ENCODE data around the gene ZNF460. TPM values are rescaled to one million over a fixed set of nuclear protein-coding genes. Genes with fewer than 3 reads are reported as not detected.

The ZNF460 gene
- total and polyA plus RNA-seq, 12 donors, result 0.42 to 50.3 (median 38.0) TPM

DNA sequence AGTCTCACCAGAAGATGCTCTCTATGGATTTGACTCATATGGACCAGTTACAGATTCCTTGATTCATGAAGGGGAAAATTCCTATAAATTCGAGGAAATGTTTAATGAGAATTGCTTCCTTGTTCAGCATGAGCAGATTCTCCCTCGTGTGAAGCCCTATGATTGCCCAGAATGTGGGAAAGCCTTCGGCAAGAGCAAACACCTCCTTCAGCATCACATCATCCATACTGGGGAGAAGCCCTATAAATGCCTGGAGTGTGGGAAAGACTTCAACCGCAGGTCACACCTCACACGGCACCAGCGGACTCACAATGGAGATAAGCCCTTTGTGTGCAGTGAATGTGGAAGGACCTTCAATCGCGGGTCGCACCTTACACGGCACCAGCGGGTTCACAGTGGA lies 10.7 kb downstream of the ZNF460 start:
- Histone ChIP-seq H3K36me3 (peaks cover 13 to 100% (median 81%) of the 10 kb centered on the region in 9 donors), H3K27ac (no peak overlapping the region), H3K4me3 (no peak overlapping the region), H3K27me3 (no peaks in the 10 kb centered on the region), H3K4me1 (peaks cover 0 to 1% (median 0%) of the 10 kb centered on the region in 9 donors), H3K9me3 (peaks cover 0 to 66% (median 0%) of the 10 kb centered on the region in 11 donors)
- DNase-seq (no peak), ATAC-seq (no peak)
- TF ChIP-seq, protein P1, sequence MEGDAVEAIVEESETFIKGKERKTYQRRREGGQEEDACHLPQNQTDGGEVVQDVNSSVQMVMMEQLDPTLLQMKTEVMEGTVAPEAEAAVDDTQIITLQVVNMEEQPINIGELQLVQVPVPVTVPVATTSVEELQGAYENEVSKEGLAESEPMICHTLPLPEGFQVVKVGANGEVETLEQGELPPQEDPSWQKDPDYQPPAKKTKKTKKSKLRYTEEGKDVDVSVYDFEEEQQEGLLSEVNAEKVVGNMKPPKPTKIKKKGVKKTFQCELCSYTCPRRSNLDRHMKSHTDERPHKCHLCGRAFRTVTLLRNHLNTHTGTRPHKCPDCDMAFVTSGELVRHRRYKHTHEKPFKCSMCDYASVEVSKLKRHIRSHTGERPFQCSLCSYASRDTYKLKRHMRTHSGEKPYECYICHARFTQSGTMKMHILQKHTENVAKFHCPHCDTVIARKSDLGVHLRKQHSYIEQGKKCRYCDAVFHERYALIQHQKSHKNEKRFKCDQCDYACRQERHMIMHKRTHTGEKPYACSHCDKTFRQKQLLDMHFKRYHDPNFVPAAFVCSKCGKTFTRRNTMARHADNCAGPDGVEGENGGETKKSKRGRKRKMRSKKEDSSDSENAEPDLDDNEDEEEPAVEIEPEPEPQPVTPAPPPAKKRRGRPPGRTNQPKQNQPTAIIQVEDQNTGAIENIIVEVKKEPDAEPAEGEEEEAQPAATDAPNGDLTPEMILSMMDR (IDR thresholded peaks at IDR 0.05), result no peak
- intact Hi-C loops (cut with DNase I), result no loop called here
- WGBS, 2 donors, result 94 to 95% methylated on average over 11 of the region's 11 CpGs

- 87 to 88% methylated on average over 1 of the region's 1 CpG for WGBS, 2 donors
- H3K36me3 ChIP-seq, result peaks cover 13 to 100% (median 78%) of the 10 kb centered on the region in 9 donors
- H3K4me1 ChIP-seq, result peaks cover 0 to 3% (median 0%) of the 10 kb centered on the region in 9 donors
- TF ChIP-seq, protein P1 (IDR thresholded peaks at IDR 0.05), result no peak
- H3K4me3 ChIP-seq, result no peak overlapping the region
- H3K27me3 ChIP-seq, result no peaks in the 10 kb centered on the region
- intact Hi-C loops (cut with DNase I), result no loop called here
- H3K9me3 ChIP-seq, result peaks cover 0 to 66% (median 0%) of the 10 kb centered on the region in 11 donors
- no peak for ATAC-seq
- H3K27ac ChIP-seq, result no peak overlapping the region
- no peak for DNase-seq
Observed at GRCh38 chr19:57292547-57292946, 12.3 kb downstream of the ZNF460 start.

DNA sequence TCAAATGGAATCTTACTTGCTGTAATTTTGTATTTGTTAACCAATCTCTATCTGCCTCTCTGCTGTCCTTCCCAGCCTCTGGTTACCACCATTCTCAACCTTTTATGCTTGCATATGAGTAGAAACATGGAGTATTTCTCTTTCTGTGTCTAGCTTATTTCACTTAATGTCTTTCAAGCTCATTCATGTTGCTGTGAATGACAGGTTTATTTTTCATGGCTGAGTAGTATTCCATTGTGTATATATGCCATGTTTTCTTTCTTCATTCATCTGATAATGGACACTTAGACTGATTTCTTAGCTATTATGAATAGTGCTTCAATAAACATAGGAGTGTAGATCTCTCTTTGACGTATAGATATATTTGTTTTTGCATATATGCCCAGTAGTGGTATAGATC lies 13.4 kb downstream of the ZNF460 start:
- WGBS, 2 donors, result 95 to 100% methylated on average over 1 of the region's 1 CpG
- Histone ChIP-seq H3K27me3 (no peaks in the 10 kb centered on the region), H3K9me3 (peaks cover 0 to 66% (median 0%) of the 10 kb centered on the region in 11 donors), H3K4me3 (no peak overlapping the region), H3K27ac (no peak overlapping the region), H3K36me3 (peaks cover 12 to 100% (median 66%) of the 10 kb centered on the region in 9 donors), H3K4me1 (peaks cover 0 to 6% (median 0%) of the 10 kb centered on the region in 9 donors)
- ATAC-seq (no peak), DNase-seq (no peak)
- TF ChIP-seq, protein P1 (IDR thresholded peaks at IDR 0.05), result no peak
- intact Hi-C loops (cut with DNase I), result no loop called here

DNA sequence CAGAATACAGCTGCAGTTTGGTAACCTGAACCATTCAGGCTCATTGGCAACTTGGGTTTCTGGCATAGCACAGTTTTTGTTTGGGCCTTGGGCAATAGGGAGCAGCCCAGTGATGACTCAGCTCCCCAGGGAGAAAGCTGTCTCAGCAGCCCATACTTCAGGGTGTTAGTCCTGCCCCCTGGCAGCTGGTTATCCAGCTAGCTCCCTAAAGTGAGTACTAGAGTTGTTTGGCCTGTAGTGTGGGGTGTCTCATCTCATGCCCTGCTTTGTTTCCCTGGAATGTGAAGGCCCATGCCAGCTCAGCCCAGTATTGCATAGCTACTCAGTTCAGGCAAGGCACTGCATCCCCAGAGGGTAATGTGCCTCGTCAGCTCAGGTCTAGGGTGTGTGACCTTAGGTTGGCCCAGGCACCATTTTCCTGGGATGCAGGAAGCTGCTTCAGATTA lies 21.8 kb downstream of the ZNF460 start:
- H3K9me3 ChIP-seq, result no peaks in the 10 kb centered on the region
- H3K4me3 ChIP-seq, result no peak overlapping the region
- intact Hi-C loops (cut with DNase I), result no loop called here
- H3K4me1 ChIP-seq, result peaks cover 0 to 28% (median 13%) of the 10 kb centered on the region in 9 donors
- TF ChIP-seq, protein P1 (IDR thresholded peaks at IDR 0.05), result no peak
- H3K36me3 ChIP-seq, result peaks cover 0 to 79% (median 12%) of the 10 kb centered on the region in 9 donors
- DNase-seq, result no peak
- peak overlapping the region in 3 of 10 donors; percentile 1 to 21 (median 9) for H3K27ac ChIP-seq
- WGBS, 2 donors, result 83 to 85% methylated on average over 1 of the region's 1 CpG
- H3K27me3 ChIP-seq, result no peaks in the 10 kb centered on the region
- ATAC-seq, result peak; percentile 23 to 89 (median 61)
